T-helper 1 cell (primary cell): ENCODE data around the gene MYO7B.

Experiments used
- DNase-seq, 5 donors: peaks; one replicate each; pipeline ENCODE4 v3.0.0-alpha.2; 2012 to 2020

MYO7B gene

DNA sequence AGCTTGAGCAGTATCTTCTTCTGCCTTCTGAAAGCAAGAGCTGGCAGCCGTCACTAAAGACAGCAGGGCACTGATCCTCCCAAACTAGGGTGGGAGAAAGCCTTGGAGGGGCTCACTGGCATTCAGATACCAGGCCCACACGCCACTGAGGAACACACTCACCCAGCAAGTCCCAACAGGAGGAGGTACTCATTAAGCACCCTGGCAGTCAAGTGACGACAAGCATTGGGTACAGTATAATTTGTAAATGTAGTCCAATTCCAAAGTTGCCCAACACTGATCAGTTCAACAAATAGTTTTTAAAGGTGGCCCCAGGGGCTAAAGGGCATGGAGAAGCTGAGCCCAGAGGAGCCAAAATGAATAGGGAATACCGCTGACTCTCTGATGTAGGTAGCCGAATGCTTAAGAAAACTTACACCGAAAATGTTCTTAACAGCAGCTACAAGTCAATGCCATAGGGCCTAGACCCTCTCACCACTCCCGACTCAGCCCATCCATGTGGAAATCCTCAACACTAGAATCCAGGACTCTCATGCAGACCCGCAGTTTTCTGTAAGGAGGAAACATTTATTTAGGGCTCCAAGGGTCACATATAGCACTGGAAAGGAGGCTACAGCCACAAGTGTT is 129.9 kb downstream of the MYO7B start:
- no peak for DNase-seq

- no peak for DNase-seq
Measured at GRCh38 chr2:127669056-127669455, 133.6 kb downstream of the MYO7B start.

- DNase-seq, result no peak
Measured at GRCh38 chr2:127670055-127670956, 134.8 kb downstream of the MYO7B start.

- DNase-seq, result no peak
Measured at GRCh38 chr2:127670957-127671290, 135.4 kb downstream of the MYO7B start.

- no peak for DNase-seq
Measured at GRCh38 chr2:127671557-127672302, 136.2 kb downstream of the MYO7B start.

DNA sequence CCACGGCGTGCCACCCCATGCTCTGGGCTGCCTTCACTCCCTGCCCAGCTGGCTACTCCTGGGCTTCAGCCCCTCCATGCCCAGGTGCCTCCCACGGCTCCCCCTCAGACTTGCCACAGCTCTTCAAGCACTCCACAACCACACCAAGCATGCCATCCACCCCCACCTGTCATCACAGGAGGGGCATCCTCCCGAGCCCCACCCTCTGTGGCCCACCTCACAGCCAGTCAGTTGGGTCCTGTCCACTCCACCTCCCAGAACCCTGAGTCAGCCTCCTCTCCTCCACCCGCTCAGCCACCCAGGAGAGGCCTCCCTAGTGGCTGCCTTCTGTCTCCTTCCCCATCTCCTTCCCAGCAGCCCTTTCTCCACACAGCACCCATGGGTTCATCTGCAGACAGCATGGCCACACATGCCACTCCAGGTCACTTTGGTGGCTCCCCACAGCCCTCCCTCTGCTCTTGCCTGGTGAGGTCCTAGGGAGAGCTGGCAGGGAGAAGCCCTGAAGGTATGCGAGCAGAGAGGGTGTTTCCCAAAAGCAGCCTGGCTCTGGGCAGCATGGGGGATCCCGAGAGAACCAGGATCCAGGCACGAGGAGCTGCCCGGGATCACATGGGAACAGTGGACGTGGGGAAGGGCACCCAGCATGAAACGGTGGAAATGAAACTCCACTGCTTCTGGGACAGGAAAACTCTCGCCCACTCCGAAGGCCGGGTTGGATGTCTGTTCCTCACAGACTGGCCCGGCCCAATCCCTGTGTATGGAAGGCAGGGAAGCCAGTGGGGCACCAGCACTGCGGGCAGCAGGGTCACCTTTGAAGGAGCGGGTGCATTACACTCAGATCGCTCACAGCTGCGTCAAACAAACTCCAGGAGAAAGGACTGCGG is 137.1 kb downstream of the MYO7B start:
- no peak for DNase-seq

- DNase-seq, result no peak
Measured at GRCh38 chr2:127673291-127674069, 138.0 kb downstream of the MYO7B start.

GRCh38 chr2:127674241-127675209 is 139.0 kb downstream of the MYO7B start:
- DNase-seq, result no peak

DNA sequence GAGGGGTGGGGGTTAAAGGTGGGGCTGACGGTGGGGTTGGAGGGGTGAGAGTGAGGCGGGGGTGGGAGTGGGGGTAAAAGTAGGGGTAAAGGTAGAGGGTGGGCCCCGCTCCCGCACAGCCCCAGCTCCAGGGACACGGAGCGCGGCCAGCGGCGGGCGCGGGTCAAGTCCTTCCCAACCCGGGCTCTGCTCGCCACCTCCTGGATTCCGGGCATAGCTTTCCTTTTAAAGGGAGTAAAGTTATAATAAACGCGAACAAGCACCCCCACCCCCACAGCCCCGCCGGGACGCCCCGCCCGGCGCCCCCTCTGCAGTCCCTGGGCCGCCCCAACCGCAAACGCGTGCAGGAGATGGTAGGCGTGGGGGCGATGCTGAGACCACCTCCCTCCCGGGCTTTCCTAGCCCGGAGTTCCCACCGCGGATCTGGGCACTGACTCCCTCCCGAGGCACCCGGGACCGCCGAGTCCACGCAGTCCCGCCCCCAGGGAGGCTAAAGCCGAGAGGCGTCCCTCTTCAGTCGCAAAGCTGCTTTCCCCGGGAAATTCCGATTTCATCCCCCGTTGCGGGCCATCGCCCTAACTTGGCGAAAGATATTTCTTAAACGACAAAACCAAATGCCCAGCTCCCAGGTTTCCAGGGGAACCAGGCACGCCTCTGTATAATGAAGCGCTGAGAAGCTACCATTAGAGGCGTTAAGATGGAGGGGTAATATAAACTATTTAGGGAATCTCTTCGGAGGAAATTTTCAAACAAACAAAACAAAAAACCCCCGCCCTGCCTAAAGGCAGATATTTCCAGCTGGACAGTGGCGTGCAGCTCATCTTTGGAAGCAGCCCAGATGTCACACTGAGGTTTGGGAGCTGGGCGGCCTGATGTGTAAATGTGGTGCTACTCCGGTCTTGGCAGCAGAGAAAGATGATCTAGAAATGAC is 140.1 kb downstream of the MYO7B start, which contains the start of gene LIMS2:
Gene LIMS2, minus strand, starts transcription at position 200 of the 931 bp plus-strand sequence. CDS start 506 bp downstream, outside the sequence.
- DNase-seq, result no peak

DNA sequence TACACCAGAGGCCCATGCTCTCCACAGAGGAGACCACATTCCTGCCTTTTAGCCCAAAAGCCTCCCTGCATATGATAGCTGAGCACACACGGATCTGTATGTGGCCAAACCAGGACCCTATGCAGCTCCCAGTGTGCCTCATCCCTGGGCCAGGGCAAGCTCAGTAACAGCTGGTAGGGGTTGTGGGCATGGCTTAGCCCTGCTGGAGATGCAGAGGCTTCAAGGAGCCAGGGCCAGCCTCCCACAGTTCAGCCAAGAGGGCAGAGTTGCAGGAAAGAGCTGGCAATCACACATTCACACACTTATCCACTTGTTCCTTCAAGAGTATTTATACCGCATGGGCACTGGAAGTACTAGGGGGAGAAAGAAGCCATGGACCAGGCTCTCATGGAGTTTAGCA is 141.4 kb downstream of the MYO7B start:
- no peak for DNase-seq

GRCh38 chr2:127678531-127678930 is 143.0 kb downstream of the MYO7B start:
- DNase-seq, result no peak

DNA sequence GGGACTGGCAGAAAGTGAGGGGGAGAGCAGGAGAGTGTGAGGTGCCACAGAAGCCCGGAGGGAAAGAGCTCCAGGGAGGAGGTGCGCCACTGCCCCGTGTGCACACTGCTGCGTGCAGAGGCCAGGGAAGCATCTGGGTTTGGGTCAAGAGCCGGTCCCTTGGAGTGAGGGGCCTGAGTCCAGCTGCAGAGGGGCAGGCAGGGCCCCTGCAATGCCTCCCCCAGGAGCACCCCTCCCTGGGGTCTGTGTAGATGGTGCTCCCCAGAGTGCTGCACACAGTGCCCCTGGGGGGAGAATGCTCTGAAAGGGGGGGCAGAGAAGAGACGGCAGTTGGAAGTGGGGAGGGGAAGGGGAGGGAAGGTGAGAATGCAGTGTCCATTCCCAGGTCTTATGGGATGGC is 143.5 kb downstream of the MYO7B start:
- no peak for DNase-seq

DNA sequence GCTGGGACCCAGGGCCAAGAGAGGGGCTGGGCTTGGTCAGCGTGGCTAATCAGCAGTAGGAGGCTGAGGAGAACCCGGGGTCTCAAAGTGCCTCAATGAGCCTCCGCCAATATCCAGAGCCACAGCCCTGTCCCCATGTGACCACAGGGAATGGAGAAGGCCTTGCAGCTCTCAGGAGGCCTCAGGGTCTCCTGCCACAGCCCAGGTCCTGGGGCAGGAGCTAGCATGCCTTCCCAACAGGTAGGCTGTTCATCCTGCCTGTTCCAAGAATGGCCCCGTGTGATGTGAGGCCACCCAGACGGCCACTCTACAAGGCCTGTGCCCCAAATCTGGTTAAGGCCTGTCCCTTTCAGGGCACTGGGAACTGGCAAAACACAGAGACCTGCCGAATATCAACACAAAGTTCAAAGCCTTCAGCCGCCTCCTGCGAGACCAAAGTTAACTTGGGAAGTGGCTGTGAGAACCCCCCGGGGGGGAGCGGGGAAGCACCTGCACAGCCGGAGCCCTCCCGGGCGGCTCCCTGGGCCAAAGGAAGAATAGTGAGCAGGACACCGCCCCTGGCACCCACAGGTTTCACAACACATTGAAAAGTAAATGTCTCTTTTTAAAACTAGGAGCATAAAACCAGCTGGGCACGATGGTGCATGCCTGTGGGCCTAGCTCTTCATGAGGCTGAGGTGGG is 144.3 kb downstream of the MYO7B start:
- no peak for DNase-seq

DNA sequence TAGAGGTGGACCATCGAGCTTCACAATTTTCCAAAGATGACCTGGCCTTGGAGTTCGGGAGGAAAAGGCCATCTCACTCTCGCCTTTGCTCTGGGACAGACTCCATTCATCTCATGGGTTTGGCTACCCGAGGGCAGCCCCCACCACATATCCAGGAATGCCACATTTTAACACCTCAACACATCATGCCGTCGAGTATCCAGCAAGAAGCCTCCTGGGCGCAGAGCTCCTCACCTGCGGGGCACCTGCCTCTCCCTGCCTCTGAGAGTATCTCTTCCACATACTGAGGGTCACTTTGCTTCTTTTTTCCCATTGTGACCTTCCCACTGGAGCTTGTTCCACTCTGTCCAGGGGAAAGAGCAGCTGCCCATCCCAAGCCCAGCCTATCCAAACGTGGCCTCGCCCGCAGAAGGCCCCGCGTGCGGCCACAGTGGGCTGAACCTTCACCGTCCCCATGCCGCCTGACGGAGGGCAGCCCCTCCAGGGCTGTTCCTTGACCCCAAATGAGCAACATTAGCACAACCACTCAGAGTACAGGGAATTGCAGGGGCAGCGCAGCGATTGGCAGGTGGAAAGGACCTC is 145.3 kb downstream of the MYO7B start:
- no peak for DNase-seq

- DNase-seq, result no peak
Measured at GRCh38 chr2:127681288-127681804, 145.9 kb downstream of the MYO7B start.

DNA sequence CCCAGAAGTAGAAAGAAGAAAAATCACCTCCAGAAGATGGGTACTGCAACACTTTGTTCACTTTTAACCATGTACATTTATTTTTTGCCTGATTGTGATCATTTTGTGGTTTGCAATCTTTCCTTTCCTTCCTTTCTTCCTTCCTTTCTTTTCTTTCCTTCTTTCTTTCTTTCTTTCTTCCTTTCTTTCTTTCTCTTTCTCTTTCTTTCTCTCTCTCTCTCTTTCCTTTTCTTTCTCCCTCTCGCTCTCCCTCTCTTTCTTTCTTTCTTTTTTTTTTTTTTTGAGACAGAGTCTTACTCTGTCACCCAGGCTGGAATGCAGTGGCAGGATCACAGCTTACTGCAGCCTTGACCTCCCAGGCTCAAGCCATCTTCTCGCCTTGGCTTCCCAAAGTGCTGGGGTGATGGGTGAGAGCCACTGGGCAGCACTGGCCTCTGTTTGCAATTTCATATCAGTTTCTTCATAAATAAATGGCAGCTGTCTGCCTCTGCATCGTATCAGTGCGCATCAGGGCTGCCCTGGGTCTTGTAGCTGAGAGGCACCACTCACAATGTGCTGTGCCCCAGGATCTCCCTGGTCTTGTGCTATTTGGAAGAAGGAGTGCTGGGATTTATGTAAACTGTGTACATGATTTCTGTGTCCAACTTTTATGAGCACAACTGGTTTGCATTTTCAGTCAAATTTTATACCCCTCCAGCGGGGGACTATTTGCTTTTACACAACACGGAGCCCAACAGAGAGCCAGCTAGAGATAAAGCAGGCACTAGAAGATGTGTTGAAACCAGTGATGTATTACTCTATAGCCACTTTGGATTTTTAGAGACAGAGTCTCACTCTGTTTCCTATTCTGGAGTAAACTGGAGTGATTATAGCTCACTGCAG is 146.7 kb downstream of the MYO7B start:
- DNase-seq, result no peak

- DNase-seq, result no peak
Measured at GRCh38 chr2:127683056-127683455, 147.6 kb downstream of the MYO7B start.
